GM19035 (cell line): ENCODE results near the gene HCRTR2.
"Not testable (repeated sequence)": the region's sequence is repeated elsewhere in the genome, so short reads cannot be mapped to it uniquely, and the experiment has no call there.

ENCODE experiments used
- ATAC-seq: cut with Tn5 transposase; IDR thresholded peaks from one replicate; pipeline ENCODE4 v1.9.1; 2021; ENCODE audit not compliant: unreplicated experiment

HCRTR2 gene

GRCh38 chr6:55174211-55175026 lies at the start of gene HCRTR2:
Gene HCRTR2 (plus strand): TSS chr6:55174515. CDS start chr6:55174588, 73 bp downstream.
- ATAC-seq = no peak

DNA sequence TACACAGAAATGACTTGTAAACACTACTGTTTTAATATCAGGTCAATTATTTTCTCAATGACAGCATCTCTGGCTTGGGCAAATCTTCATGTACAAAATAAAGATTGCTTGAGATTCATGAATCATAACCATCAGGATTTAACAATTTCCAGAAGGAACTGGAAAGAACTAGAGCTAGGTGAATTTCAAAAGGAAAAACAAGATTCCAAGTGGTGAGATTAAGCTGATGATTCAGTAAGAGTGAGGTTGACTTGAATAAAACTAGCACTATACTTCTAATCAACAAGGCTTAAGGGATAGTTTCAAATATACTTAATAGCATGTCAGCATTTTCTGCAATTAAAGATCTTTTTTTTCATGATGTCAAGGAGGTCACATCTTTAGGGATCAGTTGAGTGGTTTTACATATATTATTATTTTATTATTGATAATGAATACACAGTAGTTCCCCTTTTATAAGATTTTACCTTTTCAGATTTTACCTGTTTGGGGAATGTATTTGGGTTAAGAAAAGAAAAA lies 43.5 kb upstream of the HCRTR2 start:
- ATAC-seq = no peak

DNA sequence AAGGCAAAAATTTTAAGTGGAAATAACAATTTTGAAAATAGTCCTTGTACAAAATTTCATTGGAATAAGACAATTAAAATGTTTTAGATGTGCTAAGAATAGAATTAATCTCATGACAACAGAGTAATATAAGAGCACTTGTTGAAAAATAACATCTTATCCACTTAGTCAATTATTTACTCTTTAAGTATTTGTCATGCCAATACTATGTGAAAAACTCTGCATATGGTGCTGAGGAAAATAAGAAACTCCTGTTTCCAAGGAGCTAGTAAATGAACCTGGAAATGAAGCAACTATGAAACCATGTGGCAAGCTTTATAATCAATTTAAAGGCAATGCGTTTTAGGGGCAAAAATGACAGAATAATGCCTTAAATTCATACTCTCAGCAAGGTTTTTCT lies 42.7 kb upstream of the HCRTR2 start:
- no peak for ATAC-seq

DNA sequence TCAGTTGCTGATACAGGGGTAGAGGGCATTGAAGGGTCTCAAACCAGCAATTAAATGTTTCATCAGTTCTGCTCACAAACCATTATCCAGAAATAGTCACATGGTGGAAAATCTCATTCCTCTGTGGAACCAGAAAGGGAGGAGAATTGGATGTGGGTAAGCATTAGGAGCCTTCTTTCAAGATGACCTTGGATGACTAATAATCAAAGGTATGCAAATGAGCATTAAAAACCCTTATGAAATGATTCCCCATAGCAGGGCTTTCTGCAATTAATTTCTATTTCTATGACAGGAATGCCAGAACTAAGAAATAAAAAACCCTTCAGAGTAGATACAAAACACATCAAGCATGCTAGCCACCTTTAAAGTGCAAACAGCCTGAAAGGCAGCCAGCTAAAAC lies 37.4 kb upstream of the HCRTR2 start:
- no peak for ATAC-seq

DNA sequence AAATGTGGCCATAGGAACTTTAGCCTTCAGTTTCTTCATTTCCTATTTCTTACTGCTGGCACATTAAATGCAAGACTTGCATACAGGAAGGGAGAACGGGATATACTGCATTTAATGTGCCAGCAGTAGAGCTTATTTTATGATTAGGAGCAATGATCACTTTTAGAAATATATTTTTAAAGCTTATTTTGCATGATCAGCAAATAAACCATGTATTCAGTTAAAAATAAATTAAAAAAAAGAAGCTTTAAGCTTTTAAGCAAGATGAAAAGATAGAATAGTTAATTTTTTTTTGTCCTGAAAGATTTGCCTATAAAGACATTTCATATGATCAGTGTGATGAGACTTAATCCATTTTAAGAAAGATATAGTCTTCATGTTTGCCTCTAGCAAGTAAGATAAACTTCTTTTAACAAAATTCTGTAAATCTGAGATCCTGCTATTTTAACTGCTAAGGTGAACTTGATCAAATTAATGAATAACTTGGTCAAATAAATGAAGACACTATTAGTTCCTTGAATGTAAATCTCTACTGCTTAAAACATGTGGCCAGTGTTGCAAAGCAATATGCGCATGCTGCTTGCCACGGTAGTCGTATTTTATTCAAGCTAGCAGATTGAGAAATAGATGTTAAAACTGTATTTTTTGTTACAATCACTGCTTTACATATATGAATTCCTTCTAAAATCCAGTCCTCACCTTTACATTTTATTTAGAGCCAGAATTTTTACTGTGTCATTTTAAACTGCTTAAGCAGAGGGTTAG lies 36.2 kb upstream of the HCRTR2 start:
- ATAC-seq = no peak

- no peak for ATAC-seq
These were observed 32.7 kb upstream of the HCRTR2 start for GRCh38 chr6:55141611-55142010.

DNA sequence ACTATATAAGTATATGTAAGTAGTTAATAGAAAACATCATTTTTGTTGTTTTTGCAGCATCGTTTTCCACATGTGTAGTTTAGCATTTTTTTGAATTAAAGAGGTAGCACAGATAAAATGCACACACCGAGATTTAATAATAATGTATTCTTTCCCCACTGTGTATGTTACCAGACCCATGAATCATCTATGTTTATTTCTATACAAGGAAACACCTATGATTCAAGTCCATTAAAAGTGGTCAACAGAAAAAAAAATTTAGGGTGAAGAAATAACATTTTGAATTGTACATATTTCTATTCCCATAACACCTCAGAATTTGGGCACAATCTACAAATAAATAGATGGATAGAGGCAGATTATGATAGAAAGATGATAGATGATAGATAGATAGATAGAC lies 31.7 kb upstream of the HCRTR2 start:
- no peak for ATAC-seq

DNA sequence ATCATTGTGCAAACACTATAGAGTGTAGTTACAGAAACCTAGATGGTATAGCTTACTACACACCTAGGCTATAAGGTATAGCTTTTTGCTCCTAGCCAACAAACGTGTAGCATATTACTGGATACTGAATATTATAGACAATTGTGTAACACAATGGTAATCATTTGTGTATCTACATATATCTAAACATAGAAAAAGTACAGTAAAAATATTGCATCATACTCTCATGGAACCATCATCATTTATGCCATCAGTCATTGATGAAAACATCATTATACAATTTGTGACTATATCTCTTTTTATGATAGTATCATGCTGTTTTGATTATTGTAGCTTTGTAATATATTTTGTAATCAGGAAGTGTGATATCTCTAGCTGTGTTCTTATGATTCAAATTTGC lies 21.0 kb upstream of the HCRTR2 start:
- no peak for ATAC-seq

DNA sequence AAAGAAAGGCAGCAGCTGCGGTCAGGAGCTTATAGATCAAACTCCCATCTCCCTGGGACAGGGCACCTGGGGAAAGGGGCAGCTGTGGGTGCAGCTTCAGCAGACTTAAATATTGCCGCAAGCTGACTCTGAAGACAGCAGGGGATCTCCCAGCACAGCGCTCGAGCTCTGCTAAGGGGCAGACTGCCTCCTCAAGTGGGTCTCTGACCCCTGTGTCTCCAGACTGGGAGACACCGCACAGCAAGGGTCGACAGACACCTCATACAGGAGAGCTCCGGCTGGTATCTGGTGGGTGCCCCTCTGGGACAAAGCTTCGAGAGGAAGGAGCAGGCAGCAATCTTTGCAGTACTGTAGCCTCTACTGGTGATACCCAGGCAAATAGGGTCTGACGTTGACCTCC lies 15.5 kb upstream of the HCRTR2 start:
- ATAC-seq = not testable (repeated sequence)

DNA sequence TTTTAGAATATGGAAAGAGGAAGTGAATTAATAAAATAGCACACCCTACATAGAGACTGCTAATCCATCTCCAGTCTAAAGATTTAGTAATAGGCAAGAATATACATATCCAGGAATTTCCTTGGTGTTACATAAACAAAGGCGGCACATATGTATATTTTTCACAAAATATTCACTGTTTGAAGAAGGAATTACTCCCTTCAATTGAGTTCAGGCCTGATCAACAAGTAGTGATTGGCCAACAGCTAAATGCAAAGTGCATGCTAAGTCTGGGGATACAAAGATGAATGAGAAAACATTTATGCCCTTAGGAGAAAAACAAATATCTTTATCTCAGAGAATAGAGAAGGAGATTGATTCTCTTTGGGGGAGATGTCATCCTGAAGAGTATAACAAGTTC lies 6.5 kb upstream of the HCRTR2 start:
- ATAC-seq = no peak

GRCh38 chr6:55175078-55176049 lies 1.0 kb downstream of the HCRTR2 start:
- ATAC-seq = no peak

- no peak for ATAC-seq
These were observed 2.6 kb downstream of the HCRTR2 start for GRCh38 chr6:55176958-55177357.

DNA sequence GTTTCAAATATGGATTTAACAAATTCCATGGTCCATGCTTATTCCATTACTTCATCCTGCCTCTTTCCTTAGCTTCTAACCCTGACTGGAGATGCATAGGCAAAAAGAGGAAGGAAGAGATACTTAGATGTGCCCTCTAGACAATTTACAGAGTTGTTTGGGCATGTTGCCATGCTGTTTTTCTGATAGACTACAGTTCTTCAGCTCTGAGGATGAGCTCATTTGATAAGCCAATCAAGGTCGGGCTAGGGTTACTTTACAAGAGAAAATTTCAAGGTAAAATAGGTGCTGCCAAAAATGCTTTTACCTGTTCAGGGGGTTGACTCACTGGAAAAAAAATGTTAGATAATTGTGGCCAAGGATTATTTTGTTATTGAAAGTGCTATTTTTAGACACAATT lies 5.9 kb downstream of the HCRTR2 start:
- no peak for ATAC-seq

DNA sequence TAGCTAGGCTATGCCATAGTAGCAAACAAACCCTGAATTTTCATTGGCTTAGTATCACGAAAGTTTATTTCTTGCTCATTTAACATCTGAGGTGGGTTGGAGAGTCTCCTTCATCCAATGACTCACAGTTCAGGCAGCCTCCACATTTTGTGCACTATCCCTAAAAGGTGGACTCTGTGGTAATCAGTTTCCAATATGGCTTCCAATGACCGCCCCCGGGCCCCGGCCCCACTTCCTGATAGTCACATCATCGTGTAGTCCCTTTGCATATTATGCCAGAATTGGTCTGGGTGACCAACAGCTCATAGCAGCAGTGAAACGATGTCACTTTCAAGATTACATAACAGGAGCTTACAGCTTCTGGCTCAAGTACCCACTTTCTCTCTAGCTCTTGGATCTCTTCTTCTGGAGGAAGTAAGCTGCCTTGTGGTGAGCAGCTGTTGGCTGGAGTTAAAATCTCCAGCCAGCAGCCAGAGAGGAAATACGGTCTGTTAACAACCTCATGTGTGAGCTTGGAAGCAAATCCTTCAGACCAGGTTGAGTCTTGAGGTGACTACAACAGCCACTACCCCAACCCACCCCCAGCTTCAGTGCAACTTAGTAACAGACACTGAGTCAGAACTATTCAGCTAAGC lies 7.8 kb downstream of the HCRTR2 start:
- no peak for ATAC-seq

DNA sequence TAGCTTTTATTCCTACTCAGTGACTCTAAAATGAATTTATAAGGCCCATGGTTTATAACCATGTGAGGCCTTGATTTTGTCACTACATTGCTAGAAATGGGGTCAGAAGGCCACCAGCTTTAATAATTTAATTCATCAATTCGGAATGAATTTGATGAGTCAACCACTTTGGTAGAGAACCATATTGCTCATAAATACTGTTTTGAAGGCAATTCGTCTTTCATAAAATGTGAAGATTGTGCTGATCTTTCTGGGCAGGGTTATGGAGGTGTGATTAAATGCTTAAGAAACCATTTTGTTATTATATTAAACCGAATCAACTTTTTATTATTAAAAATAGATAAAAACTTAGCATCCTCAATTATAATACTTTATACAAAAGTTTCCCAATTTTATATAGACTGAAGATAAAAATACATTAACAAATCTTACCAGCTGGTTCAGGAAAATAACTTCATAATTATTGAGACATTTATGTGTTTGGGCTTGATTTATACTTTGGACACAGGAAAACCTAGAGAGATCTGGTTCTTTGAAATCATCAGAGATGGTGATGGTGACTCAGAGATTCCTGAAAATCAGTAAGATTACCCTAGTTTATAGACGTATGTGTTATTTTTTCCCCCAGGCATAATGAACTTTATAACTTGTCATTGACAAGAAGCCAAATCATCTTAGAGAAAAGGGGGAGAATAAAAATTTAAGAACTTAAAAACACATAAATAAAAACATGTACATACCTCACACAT lies 10.6 kb downstream of the HCRTR2 start:
- ATAC-seq = no peak

- ATAC-seq = no peak
These were observed 24.4 kb downstream of the HCRTR2 start for GRCh38 chr6:55198715-55199114.

GRCh38 chr6:55199239-55199638 lies 24.9 kb downstream of the HCRTR2 start:
- no peak for ATAC-seq

- no peak for ATAC-seq
These were observed 34.5 kb downstream of the HCRTR2 start for GRCh38 chr6:55208478-55209458.

DNA sequence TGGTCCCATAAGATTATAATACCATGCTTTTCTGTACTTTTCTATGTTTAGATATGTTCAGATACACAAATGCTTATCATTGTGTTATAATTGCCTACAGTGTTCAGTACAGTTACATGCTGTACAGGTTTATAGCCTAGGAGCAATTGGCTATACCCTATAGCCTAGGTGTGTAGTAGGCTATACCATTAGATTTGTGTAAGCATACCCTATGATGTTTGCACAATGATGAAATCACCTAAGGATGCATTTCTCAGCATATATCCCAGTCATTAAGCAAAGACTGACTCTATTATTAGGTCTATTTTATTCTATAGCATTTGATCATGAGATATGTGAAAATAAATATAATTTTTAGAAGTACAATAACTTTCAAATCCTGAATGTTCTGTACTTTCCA lies 36.6 kb downstream of the HCRTR2 start:
- no peak for ATAC-seq
